ENCODE measurements around the gene C6orf15. TPM values are rescaled to one million over a fixed set of nuclear protein-coding genes. Genes with fewer than 3 reads are reported as not detected.

The C6orf15 gene
- total RNA-seq, 1 donor from 2014 or later, result not detected

DNA sequence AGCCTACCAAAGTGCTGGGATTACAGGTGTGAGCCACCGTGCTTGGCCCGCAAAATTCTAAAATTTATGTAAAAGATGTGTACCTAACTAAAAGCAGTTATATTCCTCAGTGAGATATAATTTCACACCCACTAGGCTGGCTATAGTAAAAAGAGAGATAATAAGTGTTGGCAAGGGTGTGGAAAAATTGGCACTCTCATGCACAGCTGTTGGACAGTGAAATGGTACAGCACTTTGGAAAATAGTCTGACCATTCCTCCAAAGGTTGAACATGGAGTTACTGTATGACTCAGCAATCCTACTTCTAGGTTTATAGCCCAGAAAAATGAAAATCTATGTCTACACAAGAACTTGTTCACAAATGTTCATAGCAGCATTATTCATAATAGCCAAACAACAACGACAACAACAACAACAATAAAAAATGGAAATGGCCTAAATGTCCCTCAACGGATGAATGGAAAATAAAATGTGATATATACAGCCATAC, 13.9 kb downstream of the C6orf15 start:
- Histone ChIP-seq H3K36me3 (no peaks in the 10 kb centered on the region), H3K4me1 (no peaks in the 10 kb centered on the region), H3K9me3 (no peaks in the 10 kb centered on the region), H3K4me3 (no peak overlapping the region), H3K27ac (no peak overlapping the region), H3K27me3 (no peaks in the 10 kb centered on the region)
- no peak for TF ChIP-seq CTCF (IDR thresholded peaks at IDR 0.05)
- intact Hi-C loops (cut with DNase I), result no loop called here
- DNase-seq (ENCODE audit: low spot score in 2 of 2), result no peak

DNA sequence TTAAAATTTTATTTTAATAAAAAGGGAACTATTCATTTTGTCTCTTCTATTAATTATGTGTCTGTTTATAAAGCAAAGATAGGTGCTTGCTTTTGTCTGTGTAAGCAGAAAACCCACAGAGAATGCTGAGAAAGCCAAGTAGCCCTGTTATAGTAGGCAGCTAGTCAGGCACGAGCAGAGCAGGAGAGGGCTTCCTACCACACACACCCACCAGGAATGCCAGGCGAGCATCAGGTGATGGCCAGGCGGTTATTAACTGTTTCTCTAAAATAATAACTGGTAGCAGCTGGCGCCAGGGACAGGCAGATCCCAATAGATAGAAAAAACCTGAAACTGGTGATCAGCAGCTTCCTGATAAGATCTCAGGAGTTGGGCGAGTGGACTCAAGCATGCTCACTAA, 15.7 kb downstream of the C6orf15 start:
- H3K27me3 ChIP-seq, result no peaks in the 10 kb centered on the region
- no peak for TF ChIP-seq CTCF (IDR thresholded peaks at IDR 0.05)
- H3K27ac ChIP-seq, result no peak overlapping the region
- intact Hi-C loops (cut with DNase I), result no loop called here
- no peaks in the 10 kb centered on the region for H3K4me1 ChIP-seq
- no peaks in the 10 kb centered on the region for H3K9me3 ChIP-seq
- DNase-seq (ENCODE audit: low spot score in 2 of 2), result no peak
- no peak overlapping the region for H3K4me3 ChIP-seq
- no peaks in the 10 kb centered on the region for H3K36me3 ChIP-seq

GRCh38 chr6:31096215-31096614, 16.2 kb downstream of the C6orf15 start:
- Histone ChIP-seq H3K27ac (no peak overlapping the region), H3K4me1 (no peaks in the 10 kb centered on the region), H3K27me3 (no peaks in the 10 kb centered on the region), H3K9me3 (no peaks in the 10 kb centered on the region), H3K36me3 (no peaks in the 10 kb centered on the region), H3K4me3 (no peak overlapping the region)
- no peak for DNase-seq (ENCODE audit: low spot score in 2 of 2)
- no peak for TF ChIP-seq CTCF (IDR thresholded peaks at IDR 0.05)
- intact Hi-C loops (cut with DNase I), result no loop called here

DNA sequence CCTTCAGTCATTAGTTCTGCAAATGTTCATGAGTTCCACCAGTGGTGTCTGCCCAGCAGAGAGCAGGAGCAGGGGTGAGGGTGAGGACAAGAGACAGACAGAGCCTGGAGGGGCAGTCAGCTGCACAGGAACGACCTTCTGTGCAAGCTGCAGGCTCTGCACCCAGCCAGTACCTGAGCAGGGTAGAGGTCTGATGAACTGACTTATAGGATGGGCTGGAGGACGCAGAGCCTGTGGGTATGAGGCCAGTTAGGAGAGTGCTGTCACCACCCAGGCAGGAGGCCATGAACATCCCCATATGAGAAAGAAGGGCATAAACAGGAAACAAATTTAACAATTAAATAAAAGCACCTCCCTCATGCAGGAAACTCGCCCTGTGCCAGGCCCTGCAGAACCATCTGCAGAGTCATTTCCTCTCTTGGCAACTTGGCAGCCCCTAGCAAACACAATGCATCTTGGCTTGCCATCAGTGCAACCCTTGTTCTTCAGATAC, 17.9 kb downstream of the C6orf15 start:
- Histone ChIP-seq H3K4me1 (no peaks in the 10 kb centered on the region), H3K36me3 (no peaks in the 10 kb centered on the region), H3K4me3 (no peak overlapping the region), H3K9me3 (no peaks in the 10 kb centered on the region), H3K27me3 (no peaks in the 10 kb centered on the region), H3K27ac (no peak overlapping the region)
- no peak for DNase-seq (ENCODE audit: low spot score in 2 of 2)
- intact Hi-C loops (cut with DNase I), result no loop called here
- TF ChIP-seq CTCF (IDR thresholded peaks at IDR 0.05), result no peak

DNA sequence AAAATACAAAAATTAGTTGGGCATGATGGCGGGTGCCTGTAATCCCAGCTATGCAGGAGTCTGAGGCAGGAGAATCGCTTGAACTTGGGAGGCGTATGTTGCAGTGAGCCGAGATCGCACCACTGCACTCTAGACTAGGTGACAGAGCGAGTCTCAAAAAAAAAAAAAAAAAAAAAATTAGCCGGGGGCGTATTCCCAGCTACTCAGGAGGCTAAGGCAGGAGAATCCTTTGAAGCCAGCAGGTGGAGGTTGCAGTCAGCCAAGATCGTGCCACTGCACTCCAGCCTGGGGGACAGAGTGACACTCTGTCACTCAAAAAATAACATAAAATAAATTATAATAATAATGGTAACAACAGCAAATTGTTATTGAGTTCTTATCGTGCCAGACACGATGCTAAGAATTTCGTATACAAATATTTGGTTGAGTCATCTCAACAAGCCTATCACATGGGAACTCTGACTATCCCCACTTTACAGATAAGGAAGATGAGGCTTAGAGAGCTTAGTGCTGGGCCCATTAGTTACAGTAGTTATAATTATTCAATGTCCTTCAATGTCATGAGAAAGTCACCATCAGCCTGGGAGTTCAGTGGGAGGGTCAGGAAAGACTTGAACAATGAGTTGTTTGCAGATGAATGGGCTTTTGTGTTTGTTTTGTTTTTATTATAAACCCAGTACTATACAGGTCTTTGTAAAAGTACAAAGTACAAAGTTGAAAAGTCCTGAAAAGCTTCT, 19.4 kb downstream of the C6orf15 start:
- H3K4me3 ChIP-seq, result no peak overlapping the region
- H3K36me3 ChIP-seq, result no peaks in the 10 kb centered on the region
- intact Hi-C loops (cut with DNase I), result no loop called here
- H3K4me1 ChIP-seq, result no peaks in the 10 kb centered on the region
- no peak for DNase-seq (ENCODE audit: low spot score in 2 of 2)
- no peaks in the 10 kb centered on the region for H3K27me3 ChIP-seq
- no peak overlapping the region for H3K27ac ChIP-seq
- no peak for TF ChIP-seq CTCF (IDR thresholded peaks at IDR 0.05)
- no peaks in the 10 kb centered on the region for H3K9me3 ChIP-seq

Measured in ascending aorta (tissue), 2 donors.